Measurements from ENCODE around the gene RTL10.

- TF ChIP-seq CTCF (optimal IDR thresholded peaks at IDR 0.05 in 1 of 3, IDR thresholded peaks at IDR 0.05 in 1 of 3, conservative IDR thresholded peaks at IDR 0.05 in 1 of 3; ENCODE audit: extremely low read depth in 1 of 3, insufficient read depth in 2 of 3, low read length in 3 of 3) (no peak), EZH2 (IDR thresholded peaks at IDR 0.05; ENCODE audit: low read length) (no peak)
These were observed 15.7 kb upstream of the RTL10 start for GRCh38 chr22:19870153-19871022.
